Measurements from ENCODE around the gene FSIP1. TPM values are rescaled to one million over a fixed set of nuclear protein-coding genes. Genes with fewer than 3 reads are reported as not detected.

Gene FSIP1
- polyA plus RNA-seq, 1 experiment, result 0.43 TPM

- Histone ChIP-seq H3K4me3 (ENCODE audit: low read depth, low read length) (no peak overlapping the region), H3K9me3 (ENCODE audit: control insufficient read depth, insufficient read depth, low read length) (no peaks in the 10 kb centered on the region), H3K27ac (ENCODE audit: low read depth, low read length) (no peak overlapping the region), H3K27me3 (ENCODE audit: control insufficient read depth, insufficient read depth, low read length) (no peaks in the 10 kb centered on the region)
- ChIA-PET POLR2A (no interaction called here), CTCF (no interaction called here)
- DNase-seq (ENCODE audit: low read depth, low spot score), result no peak
- no peak for TF ChIP-seq CTCF (IDR thresholded peaks at IDR 0.05; ENCODE audit: low read depth, low read length)
Measured at GRCh38 chr15:39807791-39808190, 25.1 kb upstream of the FSIP1 start.

DNA sequence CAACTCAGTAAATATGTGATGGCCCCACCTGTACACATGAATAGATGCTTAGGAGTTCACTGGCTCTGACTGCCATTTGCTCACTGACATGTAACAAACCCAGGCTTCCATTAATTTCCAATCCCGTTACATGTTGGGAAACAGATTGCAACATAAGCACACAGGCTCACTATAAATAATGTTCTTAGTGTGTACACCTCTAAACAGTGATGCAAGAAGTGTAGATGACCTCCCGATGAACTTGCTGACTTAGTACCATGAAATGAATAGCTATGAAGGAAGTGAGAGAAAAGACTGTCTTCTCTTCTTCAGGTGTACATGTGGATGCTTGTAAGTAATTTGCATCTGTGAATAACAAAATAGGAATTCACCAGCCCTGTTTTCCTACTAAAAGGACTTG, 21.4 kb upstream of the FSIP1 start:
- Histone ChIP-seq H3K27ac (ENCODE audit: low read depth, low read length) (no peak overlapping the region), H3K4me3 (ENCODE audit: low read depth, low read length) (no peak overlapping the region), H3K9me3 (ENCODE audit: control insufficient read depth, insufficient read depth, low read length) (no peaks in the 10 kb centered on the region), H3K27me3 (ENCODE audit: control insufficient read depth, insufficient read depth, low read length) (no peaks in the 10 kb centered on the region)
- ChIA-PET CTCF (no interaction called here), POLR2A (no interaction called here)
- no peak for DNase-seq (ENCODE audit: low read depth, low spot score)
- TF ChIP-seq CTCF (IDR thresholded peaks at IDR 0.05; ENCODE audit: low read depth, low read length), result no peak

DNA sequence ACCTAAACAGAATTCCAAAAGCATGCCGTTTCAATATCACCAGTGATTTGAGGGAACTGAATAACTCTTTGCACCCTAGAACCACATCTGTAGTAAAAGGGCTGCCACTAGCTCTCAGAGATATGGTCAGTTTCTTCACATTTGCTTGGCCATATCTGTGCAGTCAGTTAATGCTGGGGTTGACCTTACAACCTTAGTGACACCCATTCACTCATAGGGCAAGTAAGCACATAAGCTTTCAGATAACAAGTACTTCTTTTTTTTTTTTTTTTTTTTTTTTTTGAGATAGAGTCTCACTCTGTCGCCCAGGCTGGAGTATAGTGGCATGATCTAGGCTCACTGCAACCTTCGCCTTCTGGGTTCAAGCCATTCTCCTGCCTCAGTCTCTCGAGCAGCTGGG, 20.4 kb upstream of the FSIP1 start:
- ChIA-PET POLR2A (no interaction called here), CTCF (interaction anchor here (0.6 kb wide), 1 partner anchor 61 kb away, joined by 4 read pairs; no protein-coding TSS in a partner anchor)

GRCh38 chr15:39801641-39802309, 19.1 kb upstream of the FSIP1 start:
- POLR2A ChIA-PET, result no interaction called here
- no peak for DNase-seq (ENCODE audit: low read depth, low spot score)
- Histone ChIP-seq H3K27ac (ENCODE audit: low read depth, low read length) (no peak overlapping the region), H3K4me3 (ENCODE audit: low read depth, low read length) (no peak overlapping the region), H3K9me3 (ENCODE audit: control insufficient read depth, insufficient read depth, low read length) (no peaks in the 10 kb centered on the region), H3K27me3 (ENCODE audit: control insufficient read depth, insufficient read depth, low read length) (no peaks in the 10 kb centered on the region)
- TF ChIP-seq CTCF (IDR thresholded peaks at IDR 0.05; ENCODE audit: low read depth, low read length), result peak; percentile 31; the same call in 1 of the 2 replicates
- CTCF ChIA-PET, result interaction anchor here (0.8 kb wide), 1 partner anchor 13 kb away, joined by 3 read pairs; no protein-coding TSS in a partner anchor

More for the DNA sequence above, 20.4 kb upstream of the FSIP1 start:
- no peak overlapping the region for H3K27ac ChIP-seq (ENCODE audit: low read depth, low read length)
- H3K9me3 ChIP-seq (ENCODE audit: control insufficient read depth, insufficient read depth, low read length), result no peaks in the 10 kb centered on the region
- no peak for TF ChIP-seq CTCF (IDR thresholded peaks at IDR 0.05; ENCODE audit: low read depth, low read length)
- H3K27me3 ChIP-seq (ENCODE audit: control insufficient read depth, insufficient read depth, low read length), result no peaks in the 10 kb centered on the region
- no peak for DNase-seq (ENCODE audit: low read depth, low spot score)
- no peak overlapping the region for H3K4me3 ChIP-seq (ENCODE audit: low read depth, low read length)

DNA sequence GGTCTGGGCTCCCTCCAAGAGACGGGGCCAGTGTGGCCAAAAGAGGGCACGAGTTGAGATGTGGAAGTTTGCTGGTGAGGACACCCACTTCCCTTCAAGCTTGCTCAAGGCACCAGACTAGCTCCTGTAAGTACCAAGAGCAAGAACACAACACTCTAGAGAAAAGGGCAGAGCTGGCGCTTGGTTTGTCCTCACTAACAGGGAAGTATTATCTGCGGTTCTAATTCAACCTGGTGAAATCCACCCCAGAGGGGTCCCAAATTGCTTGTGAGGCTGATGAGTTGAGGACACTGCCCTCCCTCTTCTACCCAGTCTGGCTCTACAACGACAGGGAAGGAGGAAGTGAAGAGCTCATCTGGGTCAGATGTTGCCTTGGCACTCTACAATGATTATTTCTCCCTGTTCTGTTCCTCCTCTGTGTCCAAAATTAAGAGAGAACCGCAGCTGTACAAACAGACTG, 16.9 kb upstream of the FSIP1 start:
- no peak for TF ChIP-seq CTCF (IDR thresholded peaks at IDR 0.05; ENCODE audit: low read depth, low read length)
- no peak overlapping the region for H3K27ac ChIP-seq (ENCODE audit: low read depth, low read length)
- H3K27me3 ChIP-seq (ENCODE audit: control insufficient read depth, insufficient read depth, low read length), result no peaks in the 10 kb centered on the region
- H3K9me3 ChIP-seq (ENCODE audit: control insufficient read depth, insufficient read depth, low read length), result no peaks in the 10 kb centered on the region
- no peak overlapping the region for H3K4me3 ChIP-seq (ENCODE audit: low read depth, low read length)
- DNase-seq (ENCODE audit: low read depth, low spot score), result no peak
- ChIA-PET POLR2A (no interaction called here), CTCF (no interaction called here)

Data from AG04450 (cell line).